ENCODE measurements around the gene PANX3. TPM values are rescaled to one million over a fixed set of nuclear protein-coding genes. Genes with fewer than 3 reads are reported as not detected.
A peak's percentile ranks its signal among the peaks of the same experiment; 100 is the strongest.
"Not testable (repeated sequence)": the region's sequence is repeated elsewhere in the genome, so short reads cannot be mapped to it uniquely, and the experiment has no call there.

Gene PANX3, protein sequence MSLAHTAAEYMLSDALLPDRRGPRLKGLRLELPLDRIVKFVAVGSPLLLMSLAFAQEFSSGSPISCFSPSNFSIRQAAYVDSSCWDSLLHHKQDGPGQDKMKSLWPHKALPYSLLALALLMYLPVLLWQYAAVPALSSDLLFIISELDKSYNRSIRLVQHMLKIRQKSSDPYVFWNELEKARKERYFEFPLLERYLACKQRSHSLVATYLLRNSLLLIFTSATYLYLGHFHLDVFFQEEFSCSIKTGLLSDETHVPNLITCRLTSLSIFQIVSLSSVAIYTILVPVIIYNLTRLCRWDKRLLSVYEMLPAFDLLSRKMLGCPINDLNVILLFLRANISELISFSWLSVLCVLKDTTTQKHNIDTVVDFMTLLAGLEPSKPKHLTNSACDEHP
- total RNA-seq: not detected
- long read RNA-seq: 0 reads

DNA sequence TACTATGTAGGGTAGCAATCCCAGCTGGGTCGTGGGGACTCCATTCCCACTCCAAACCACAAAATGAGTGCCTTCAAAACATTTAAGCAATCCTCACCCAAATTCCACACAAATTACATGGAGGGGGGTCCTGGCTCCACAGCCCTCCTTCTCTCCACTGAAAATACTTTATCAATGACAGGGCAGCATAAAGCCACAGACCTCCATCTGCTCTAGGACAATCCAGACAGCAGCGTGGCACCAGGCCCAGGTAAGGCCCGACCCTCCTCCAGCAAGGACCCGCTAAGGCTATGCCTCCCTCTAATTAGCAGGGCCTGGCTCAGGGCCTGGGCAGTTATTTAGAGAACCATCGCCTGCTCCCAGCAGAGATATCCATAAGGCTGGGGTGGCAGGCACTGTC lies at the start of gene PANX3:
TSS of gene PANX3 (plus strand) at position 365 of the 400 bp plus-strand sequence. CDS start 129 bp downstream, outside the sequence.
- intact Hi-C loops (cut with DNase I, micrococcal nuclease): no loop called here
- DNase-seq (no peak), ATAC-seq (no peak)

DNA sequence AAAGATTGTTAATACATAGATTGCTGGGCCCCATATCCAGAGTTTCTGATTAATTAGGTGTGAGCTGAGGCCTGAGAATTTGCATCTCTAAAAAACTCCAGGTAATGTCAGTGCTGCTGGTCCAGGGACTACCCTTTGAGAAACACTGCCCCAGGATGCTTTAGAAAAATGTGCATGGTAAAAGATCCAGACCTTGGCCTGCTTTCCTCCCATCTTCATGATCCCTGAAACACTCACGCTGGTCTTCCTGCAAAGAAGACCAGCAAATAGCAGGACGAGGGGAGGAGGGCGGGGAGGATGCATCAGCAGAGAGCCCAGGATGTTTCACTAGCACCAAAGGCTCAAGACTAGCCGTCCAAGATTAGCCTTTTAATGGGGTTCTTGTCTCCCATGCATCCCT lies 41.5 kb upstream of the PANX3 start, which contains the start of gene OR8A1:
TSS of gene OR8A1 (plus strand) at position 301 of the 400 bp plus-strand sequence. CDS start 123 bp downstream, outside the sequence.
- intact Hi-C loops (cut with DNase I, micrococcal nuclease): no loop called here
- no peak for DNase-seq
- no peak for ATAC-seq

DNA sequence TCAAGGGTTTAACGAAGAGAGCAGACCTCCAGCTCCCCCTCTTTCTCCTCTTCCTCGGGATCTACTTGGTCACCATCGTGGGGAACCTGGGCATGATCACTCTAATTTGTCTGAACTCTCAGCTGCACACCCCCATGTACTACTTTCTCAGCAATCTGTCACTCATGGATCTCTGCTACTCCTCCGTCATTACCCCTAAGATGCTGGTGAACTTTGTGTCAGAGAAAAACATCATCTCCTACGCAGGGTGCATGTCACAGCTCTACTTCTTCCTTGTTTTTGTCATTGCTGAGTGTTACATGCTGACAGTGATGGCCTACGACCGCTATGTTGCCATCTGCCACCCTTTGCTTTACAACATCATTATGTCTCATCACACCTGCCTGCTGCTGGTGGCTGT lies 41.1 kb upstream of the PANX3 start:
- ATAC-seq (no peak), DNase-seq (no peak)
- intact Hi-C loops (cut with DNase I, micrococcal nuclease): no loop called here

DNA sequence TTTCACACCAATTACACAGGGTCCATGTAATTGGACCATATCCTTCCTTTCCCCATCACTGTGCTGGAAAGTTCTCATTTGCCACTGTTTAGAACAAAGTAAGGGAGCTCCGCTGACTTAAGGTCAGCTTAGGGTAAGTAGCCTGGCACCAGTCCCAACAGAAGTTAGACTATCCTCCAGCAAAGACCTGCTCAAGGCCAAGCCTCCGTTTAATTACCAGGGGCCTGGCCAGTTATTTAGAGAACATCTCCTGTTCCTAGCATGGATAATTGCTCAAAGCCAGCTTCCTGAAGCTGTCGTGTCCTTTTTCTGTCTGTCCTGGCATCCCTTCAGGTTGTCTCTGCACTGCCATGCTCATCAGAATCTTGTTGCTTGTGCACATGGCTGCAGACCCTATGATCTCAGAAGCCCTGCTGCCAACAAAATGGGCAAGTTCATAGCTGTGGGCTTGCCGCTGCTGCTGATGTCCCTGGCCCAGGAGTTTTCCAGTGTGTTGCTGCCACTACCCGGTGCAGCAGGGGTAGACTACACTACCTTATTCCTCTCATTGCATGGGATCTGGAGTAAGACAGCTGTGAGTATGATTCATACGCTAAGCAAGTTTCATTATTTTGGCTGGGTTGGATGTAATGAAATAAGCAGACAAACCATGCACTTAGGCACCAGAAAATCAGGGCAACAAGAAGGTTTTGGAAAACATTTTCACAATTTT lies 33.4 kb upstream of the PANX3 start:
- ATAC-seq: no peak

DNA sequence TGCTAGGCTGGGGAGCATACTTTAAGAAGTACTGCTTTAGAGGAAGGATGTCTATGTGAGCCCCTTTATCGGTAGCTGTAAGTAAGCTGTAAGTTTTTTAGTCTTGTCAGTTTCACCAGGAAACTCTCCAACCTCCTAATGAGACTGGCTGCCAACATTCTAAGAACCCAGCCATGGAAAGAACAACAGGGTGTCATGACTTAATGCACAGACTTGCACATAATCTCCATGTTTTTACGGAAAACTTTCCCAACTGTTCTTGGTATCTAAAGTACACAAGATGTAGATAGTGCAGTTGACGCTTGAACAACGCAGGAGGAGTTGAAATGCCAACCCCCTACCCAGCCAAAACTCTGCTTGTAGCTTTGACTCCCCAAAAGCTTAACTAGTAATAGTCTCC lies 32.5 kb upstream of the PANX3 start:
- intact Hi-C loops (cut with DNase I, micrococcal nuclease): no loop called here
- ATAC-seq (no peak), DNase-seq (no peak)

More for the DNA sequence above, 33.4 kb upstream of the PANX3 start:
- DNase-seq: no peak
- intact Hi-C loops (cut with DNase I, micrococcal nuclease): no loop called here

DNA sequence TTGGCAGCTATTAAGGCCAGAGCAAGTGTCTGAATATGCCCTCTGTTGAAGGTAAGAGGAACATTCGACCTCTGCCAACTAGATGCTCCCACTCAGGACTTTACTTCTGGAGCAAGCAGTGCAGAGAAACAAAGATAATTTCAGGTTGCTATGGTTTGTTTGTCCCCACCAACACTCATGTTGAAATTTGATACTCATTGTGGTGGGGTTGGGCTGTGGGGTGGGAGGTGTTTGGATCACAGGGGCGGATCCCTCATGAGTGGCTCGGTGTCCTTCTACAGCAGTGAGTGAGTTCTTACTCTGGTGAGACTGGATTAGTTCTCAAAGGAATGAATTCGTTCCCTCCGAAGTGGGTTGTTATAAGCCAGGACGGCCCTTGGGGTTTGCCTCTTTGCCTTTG lies 29.4 kb upstream of the PANX3 start:
- DNase-seq: no peak
- intact Hi-C loops (cut with DNase I, micrococcal nuclease): loop anchor here in 1 of 2 donors (10.0 kb wide), 1 partner anchor 167 kb away; no protein-coding TSS in a partner anchor
- no peak for ATAC-seq

DNA sequence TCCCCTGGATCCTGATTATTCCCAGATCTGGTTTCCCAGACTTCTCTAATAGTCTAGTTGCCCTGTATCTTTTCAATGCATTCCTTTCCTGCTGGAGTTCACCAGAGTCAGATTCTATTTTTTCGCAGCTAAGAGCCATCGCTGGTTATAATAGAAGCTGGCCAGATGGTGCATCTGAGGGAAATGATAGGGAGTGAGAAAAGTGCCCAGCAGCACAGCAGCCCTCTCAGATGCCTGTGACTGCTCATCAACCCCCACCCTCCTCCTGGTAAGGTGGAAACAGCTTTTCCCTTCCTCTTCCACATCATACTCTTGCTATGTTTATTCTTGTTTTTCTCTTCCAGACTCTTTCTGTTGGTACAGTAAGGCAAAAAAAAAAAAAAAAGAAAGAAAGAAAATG lies 28.7 kb upstream of the PANX3 start:
- intact Hi-C loops (cut with DNase I, micrococcal nuclease): loop anchor here in 1 of 2 donors (10.0 kb wide), 1 partner anchor 168 kb away; no protein-coding TSS in a partner anchor
- DNase-seq (no peak), ATAC-seq (no peak)

DNA sequence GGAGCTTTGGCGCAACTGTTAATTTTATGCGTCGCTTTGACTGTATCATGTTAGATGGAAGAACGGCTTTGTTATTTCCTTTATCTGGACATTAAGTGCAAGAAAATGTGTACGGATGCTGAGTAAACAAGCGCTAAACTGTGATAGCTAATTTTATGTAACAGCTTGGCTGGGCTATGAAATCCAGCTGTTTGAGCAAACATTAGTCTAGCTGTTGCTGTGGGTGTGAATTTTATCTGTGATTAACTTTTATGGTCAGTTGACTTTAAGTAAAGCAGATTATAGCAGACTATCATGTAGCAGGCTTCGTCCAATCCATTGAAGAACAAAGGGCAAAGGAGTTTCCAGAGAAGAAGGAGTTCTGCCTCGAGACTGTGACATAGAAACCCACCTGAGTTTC lies 27.4 kb upstream of the PANX3 start:
- ATAC-seq: peak; percentile 99
- intact Hi-C loops (cut with DNase I, micrococcal nuclease): loop anchor here in 1 of 2 donors (10.0 kb wide), 1 partner anchor 169 kb away; no protein-coding TSS in a partner anchor
- DNase-seq: no peak

DNA sequence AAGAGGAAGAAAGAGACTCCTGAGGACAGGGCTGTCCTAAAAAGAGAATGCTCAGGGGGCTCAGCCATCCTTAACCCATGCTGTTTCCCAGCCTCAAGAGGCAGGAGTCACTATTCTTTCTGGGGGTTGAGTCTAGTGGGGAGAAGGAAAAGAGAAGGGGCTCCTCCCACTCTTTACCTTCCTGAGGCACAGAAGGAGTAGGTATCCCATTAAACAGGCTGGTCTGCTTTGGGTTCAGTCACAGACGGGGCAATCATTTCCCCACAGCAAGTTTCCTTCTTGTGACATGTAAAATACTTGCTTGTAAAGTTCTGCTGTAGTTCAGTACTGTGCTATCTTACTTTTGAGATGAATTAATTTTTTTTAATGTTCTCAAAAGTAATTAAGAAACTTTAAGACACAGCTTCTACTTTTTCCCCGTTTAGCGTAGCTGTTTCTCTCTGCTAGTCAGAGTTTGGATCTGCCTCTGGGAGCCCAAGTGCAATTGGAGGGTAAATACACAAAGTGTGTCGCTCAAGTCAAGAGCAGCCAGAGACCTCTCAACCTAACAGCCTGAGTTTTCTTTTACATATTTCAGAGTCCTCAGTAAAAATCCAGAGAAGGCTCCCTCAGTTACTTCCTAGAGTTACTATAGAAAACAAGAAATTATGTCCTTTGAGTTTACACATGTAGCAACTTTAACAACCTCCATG lies 26.4 kb upstream of the PANX3 start:
- intact Hi-C loops (cut with DNase I, micrococcal nuclease): loop anchor here in 1 of 2 donors (5.0 to 10.0 kb wide), 2 partner anchors 170 to 513 kb away; no protein-coding TSS in a partner anchor
- DNase-seq (no peak), ATAC-seq (no peak)

DNA sequence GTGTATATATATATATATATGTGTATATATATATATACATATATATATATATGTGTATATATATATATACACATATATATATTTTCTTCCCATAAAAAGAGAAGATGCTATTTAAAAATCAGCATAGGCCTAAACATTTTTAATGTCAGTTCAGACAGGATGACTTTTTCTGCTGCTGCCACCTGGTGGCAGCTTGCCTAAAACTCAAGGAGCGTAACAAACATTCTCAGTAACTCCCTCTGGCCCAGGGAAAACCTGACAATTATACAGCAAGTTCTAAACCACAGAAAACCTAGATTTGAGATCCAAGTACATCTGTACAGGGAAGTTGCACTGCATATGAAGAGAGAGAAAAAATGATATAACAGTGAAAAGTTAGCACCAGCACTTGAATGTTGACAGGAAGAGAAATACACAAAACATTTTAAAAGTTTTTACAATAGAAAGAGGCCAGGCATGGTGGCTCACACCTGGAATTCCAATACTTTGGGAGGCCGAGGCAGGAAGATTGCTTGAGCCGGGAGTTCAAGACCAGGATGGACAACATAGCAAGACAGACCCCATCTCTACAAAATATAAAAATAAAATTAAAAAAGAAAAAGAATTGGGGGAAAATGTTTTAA lies 24.9 kb upstream of the PANX3 start:
- peak; percentile 40 for ATAC-seq
- DNase-seq: peak in 1 of 2 donors; percentile 74
- intact Hi-C loops (cut with DNase I, micrococcal nuclease): loop anchor here in 1 of 2 donors (5.0 to 10.0 kb wide), 2 partner anchors 172 to 514 kb away; no protein-coding TSS in a partner anchor

DNA sequence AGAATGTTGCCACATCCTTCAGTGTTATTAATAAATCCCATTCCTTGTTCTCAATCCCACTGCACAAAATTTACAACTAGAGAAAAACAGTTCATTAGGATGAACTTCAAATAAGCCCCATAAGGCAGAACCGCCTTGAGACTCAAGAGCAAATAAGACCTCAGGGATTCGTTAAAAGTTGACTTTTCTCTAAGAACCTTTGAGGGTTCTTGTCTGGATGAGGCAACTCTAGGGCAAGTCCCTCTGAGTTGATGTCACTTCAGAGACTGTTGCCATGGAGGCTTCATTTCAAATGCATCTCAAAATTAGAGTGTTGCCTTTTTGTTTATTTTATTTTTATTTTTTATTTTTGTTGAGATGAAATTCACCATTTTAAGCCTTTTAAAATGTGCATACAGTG lies 19.8 kb upstream of the PANX3 start:
- intact Hi-C loops (cut with DNase I, micrococcal nuclease): no loop called here
- ATAC-seq: no peak
- DNase-seq: no peak

DNA sequence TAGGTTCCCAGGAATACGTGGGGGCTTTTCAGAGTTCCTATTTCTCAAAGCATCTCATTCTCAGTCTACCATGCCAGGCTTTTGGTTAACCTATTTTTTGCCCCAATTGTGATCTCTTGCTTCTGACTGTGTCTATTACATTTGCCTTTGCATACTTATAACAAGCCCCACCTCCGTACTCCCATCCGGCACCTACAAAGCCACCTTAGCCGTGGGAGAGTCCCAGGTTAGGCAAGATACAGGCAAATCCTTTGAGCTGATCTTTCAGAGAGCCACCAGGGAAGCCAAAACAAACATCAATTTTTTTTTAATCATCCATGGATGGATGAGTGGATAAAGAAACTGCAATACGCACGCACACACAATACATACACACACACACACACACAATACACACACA lies 18.6 kb upstream of the PANX3 start:
- intact Hi-C loops (cut with DNase I, micrococcal nuclease): no loop called here
- ATAC-seq: no peak
- no peak for DNase-seq

DNA sequence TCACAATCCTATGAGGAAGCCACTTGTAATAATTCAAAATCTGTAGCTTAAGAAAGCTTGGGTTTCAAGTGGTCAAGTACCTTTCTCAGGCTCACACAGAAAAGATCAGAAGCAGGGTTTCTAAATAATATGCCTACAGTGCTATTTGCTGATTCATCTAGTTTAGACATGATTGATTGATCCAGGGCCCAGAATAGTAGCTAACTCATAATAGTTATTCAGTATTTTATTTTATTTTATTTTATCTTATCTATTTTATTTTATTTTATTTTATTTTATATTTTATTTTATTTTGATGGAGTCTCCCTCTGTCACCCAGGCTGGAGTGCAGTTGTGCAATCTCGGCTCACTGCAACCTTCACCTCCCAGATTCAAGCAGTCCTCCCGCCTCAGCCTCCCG lies 15.9 kb upstream of the PANX3 start:
- ATAC-seq: no peak
- no peak for DNase-seq

DNA sequence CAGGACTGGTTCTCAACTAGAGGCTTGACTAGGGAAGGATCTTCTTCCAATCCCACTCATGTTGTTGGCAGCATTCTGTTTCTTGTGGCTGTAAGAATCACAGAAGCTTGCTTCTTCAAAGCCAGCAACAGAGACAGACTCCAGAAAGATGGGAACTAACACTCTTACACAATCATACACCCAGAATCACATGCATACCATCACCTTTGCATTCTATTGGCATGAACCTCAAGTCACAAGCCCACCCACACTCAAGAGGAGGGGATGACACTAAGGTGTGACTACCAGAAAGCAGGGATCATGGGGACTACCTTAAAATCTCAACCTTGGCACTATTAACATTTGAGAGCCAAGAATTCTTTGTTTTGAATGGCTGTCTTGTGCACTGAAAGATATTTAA lies 13.6 kb upstream of the PANX3 start:
- DNase-seq (no peak), ATAC-seq (no peak)
- intact Hi-C loops (cut with DNase I, micrococcal nuclease): no loop called here

More for the DNA sequence above, 15.9 kb upstream of the PANX3 start:
- intact Hi-C loops (cut with DNase I, micrococcal nuclease): no loop called here

DNA sequence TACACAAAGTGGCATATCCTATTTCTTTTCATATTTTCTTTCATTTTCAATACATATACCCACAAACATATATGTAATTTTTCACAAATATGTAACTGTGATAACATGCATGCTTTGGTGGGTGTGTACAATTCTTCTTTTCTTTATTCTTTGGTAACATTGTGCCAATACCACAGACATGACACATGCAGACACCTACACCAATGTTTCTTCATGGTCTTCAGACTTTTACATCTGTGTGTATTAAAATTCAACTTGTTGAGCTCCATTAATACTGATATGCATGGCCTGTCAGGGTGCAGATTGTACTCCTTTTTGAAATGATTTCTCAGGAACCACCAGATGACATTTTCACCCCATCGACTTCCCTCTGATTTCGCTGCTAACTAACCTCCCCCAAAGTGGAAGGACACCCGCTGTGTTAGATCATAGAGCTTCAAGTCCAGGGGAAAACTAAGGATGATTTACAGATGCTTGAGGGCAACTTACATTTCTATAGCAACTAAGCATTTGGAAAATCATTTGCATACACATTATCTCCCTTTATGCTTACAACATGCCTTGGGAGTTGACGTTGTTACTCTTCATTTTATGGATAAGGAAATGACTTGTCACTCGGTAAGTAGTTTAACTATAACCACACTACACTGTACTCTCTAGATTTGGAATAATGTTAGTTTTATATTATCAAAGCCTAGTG lies 10.5 kb upstream of the PANX3 start:
- intact Hi-C loops (cut with DNase I, micrococcal nuclease): no loop called here
- ATAC-seq: no peak
- DNase-seq: no peak

DNA sequence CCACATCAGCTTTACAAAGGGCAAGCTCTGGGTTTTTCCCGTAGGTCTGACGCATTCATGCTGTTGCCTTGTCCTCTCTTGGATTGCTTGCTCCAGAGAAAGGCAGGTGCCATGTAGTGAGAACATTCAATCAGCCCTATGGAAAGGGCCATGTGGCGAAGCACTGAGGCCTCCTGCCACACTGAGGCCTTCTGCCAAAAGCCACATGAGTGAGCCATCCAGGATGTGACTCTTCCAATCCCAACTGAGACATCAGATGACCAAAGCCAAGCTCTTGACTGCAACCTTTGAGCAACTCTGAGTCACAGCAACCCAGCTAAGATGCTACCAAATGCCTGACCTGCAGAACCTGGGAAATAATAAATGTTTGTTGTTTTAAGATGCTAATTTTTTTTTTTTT lies 9.0 kb upstream of the PANX3 start:
- DNase-seq: no peak
- no peak for ATAC-seq
- intact Hi-C loops (cut with DNase I, micrococcal nuclease): no loop called here

DNA sequence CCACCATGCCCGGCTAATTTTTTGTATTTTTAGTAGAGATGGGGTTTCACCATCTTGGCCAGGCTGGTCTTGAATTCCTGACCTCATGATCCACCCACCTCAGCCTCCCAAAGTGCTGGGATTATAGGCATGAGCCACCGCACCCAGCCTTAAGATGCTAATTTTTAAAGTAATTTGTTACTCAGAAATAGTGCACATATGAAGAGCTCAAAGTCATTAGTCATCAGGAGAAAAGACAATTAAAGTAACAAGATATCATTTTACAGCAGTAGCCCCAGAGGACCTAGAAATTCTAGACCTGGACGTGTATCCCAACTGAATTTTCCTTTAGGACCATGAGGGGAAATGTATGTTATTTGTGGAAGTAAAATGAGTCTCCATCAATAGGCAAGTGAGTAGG lies 8.5 kb upstream of the PANX3 start:
- intact Hi-C loops (cut with DNase I, micrococcal nuclease); ATAC-seq; DNase-seq: not testable (repeated sequence)

DNA sequence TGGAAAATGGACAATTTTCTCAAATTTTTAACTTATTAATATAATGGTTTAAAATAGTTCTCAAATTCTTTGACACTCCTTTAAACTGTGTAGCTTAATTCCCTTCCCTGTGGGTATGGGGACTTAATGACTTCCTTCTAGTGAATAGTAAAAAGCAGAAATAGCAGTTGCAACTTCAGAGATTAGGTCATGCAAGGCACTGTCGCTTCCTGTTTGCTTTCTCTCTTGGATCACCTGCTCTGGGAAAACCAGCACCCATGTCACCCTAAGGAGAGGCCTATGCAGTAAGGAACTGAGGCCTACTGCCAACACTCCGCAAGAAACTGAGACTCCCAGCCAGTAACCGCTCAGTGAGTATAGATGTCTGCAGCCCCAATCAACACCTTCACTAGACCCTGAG lies 5.5 kb upstream of the PANX3 start:
- intact Hi-C loops (cut with DNase I, micrococcal nuclease): no loop called here
- ATAC-seq (peak; percentile 87), DNase-seq (peak in 1 of 2 donors; percentile 31)

Data from left colon (tissue), 2 donors.